Heart left ventricle (tissue), 13 donors: ENCODE results near the gene CCDC63.

Source experiments
- POLR2A ChIP-seq, 2 donors: fragments of 450-650 bp; IDR thresholded peaks; one replicate each; pipeline ENCODE4 v1.6.1; 2017; ENCODE audit warnings: antibody characterized with exemption in 2 of 2, mild to moderate bottlenecking in 2 of 2, moderate library complexity in 2 of 2
- TF ChIP-seq, protein P1 (sequence below), 12 donors: fragments of 200-600 bp; sonication (generic) in 4 of 12; IDR thresholded peaks; one replicate each; pipeline versions ENCODE4 v1.5.0 to v1.8.0; 2018 to 2022; ENCODE audit warnings: antibody characterized with exemption in 12 of 12, mild to moderate bottlenecking in 5 of 12
- donor health status: ischemic (EF 13 %, LVEDD 7.1; RV severe dilation, severe dysfunction).
- donor health status: DM: no; HTN: yes; CAD: no.
- donor health status: DM: no; HTN: no; CAD: no.
- donor health status: ischemic (EF 25% LVEDD 6.9; RV normal size, moderate dysfunction).
- donor health status: ischemic (EF 25% LVEDD 5.7; RV mildly dilated, moderate dysfunction).
- donor health status: ischemic (EF 35%, LVEDD 5.7; RV mildly dilated, moderate dysfunction).
- donor health status: nonischemic (EF 11% LVEDD 7.7; RV severe dilation, severe dysfunction).
- donor health status: DM: yes; HTN: yes; CAD: no.
- donor health status: PGD.
- donor health status: ischemic (EF 29% LVEDD 5.4; RV normal size, mild dysfunction).
- donor health status: nonischemic (EF 23%, LVEDD 6.1; RV moderate dilation, normal function).

DNA sequence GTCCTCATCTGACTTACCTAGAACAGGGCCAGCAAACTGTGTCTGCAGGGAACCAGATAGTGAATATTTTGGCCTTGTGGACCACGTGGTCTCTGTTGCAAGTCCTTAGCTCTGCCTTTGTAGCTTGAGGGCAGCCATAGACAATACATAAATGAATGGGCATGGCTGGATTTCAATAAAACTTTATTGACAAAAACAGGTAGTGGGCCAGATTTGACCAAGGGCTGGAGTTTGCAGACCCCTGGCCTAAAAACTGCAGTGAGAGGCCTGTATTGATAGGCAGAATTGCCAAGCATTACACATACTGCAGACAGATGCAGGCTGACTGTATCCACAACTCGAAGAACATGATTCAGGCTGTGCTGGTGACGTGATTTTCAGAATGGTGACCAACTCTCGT, 25.3 kb downstream of the CCDC63 start:
- TF ChIP-seq POLR2A (IDR thresholded peaks at IDR 0.05) = no peak
- TF ChIP-seq, protein P1, sequence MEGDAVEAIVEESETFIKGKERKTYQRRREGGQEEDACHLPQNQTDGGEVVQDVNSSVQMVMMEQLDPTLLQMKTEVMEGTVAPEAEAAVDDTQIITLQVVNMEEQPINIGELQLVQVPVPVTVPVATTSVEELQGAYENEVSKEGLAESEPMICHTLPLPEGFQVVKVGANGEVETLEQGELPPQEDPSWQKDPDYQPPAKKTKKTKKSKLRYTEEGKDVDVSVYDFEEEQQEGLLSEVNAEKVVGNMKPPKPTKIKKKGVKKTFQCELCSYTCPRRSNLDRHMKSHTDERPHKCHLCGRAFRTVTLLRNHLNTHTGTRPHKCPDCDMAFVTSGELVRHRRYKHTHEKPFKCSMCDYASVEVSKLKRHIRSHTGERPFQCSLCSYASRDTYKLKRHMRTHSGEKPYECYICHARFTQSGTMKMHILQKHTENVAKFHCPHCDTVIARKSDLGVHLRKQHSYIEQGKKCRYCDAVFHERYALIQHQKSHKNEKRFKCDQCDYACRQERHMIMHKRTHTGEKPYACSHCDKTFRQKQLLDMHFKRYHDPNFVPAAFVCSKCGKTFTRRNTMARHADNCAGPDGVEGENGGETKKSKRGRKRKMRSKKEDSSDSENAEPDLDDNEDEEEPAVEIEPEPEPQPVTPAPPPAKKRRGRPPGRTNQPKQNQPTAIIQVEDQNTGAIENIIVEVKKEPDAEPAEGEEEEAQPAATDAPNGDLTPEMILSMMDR (IDR thresholded peaks at IDR 0.05) = no peak
